Tibial nerve (tissue), 4 donors: ENCODE data around the gene ATR. TPM values are rescaled to one million over a fixed set of nuclear protein-coding genes. Genes with fewer than 3 reads are reported as not detected.

Source experiments
- DNase-seq, 2 donors: peaks; one replicate each; pipeline ENCODE4 v3.0.0-alpha.2; 2019; ENCODE audit warnings: low spot score in 2 of 2
- H3K27ac ChIP-seq, 4 donors: fragments of 200-600 bp; sonication (generic) in 3 of 4; one replicate each; pipeline ENCODE4 v1.5.1; 2017 to 2019; ENCODE audit warnings: mild to moderate bottlenecking in 1 of 4
- H3K27me3 ChIP-seq, 2 donors: fragments of 200-600 bp; sonication (generic) in 1 of 2; one replicate each; pipeline versions ENCODE4 v1.5.1 to v1.6.0; 2017 to 2019
- H3K36me3 ChIP-seq, 3 donors: fragments of 200-600 bp; sonication (generic); one replicate each; pipeline ENCODE4 v1.5.1; 2018 to 2019
- H3K4me1 ChIP-seq, 4 donors: fragments of 200-600 bp; sonication (generic) in 3 of 4; one replicate each; pipeline ENCODE4 v1.5.1; 2017 to 2019
- H3K4me3 ChIP-seq, 4 donors: fragments of 200-600 bp; sonication (generic) in 3 of 4; one replicate each; pipeline ENCODE4 v1.5.1; 2017 to 2019; ENCODE audit warnings: mild to moderate bottlenecking in 1 of 4, moderate library complexity in 1 of 4
- H3K9me3 ChIP-seq, 4 donors: fragments of 200-600 bp; sonication (generic) in 3 of 4; one replicate each; pipeline ENCODE4 v1.5.1; 2017 to 2019
- EP300 ChIP-seq, 2 donors: sonication (generic); formaldehyde crosslinking; IDR thresholded peaks; one replicate each; pipeline ENCODE4 v1.6.1; 2017; ENCODE audit warnings: antibody characterized with exemption in 2 of 2, mild to moderate bottlenecking in 1 of 2
- POLR2A ChIP-seq, 2 donors: fragments of 450-650 bp; IDR thresholded peaks; one replicate each; pipeline ENCODE4 v1.6.1; 2017; ENCODE audit warnings: antibody characterized with exemption in 2 of 2, mild to moderate bottlenecking in 2 of 2, moderate library complexity in 2 of 2
- WGBS, 2 donors: methylation state at CpG; one replicate each; pipeline ENCODE4 v1.1.5; 2018; 5-methylcytosine and 5-hydroxymethylcytosine counted together
- total RNA-seq, 4 donors: library from RNA; depleted of rRNA; stranded (reverse); fragments of >200 nt; gene quantifications; one replicate each; pipeline ENCODE4 v1.1.0, GENCODE V29; 2016
- TF ChIP-seq, protein P1 (sequence below), 5 experiments: fragments of 200-600 bp in 3 of 5; fragments of 450-650 bp in 2 of 5; sonication (generic) in 3 of 5; IDR thresholded peaks; one replicate each; pipeline ENCODE4 v1.5.1; 2016 to 2019; ENCODE audit warnings: antibody characterized with exemption in 5 of 5, mild to moderate bottlenecking in 3 of 5, moderate library complexity in 2 of 5

The ATR gene
- total RNA-seq, 4 donors from 2014 or later: 20.8 to 43.3 (median 31.6) TPM

- DNase-seq: no peak
- no peaks in the 10 kb centered on the region for H3K27me3 ChIP-seq
- H3K27ac ChIP-seq: no peak overlapping the region
- peaks cover 0 to 91% (median 0%) of the 10 kb centered on the region in 3 donors for H3K36me3 ChIP-seq
- WGBS, 2 donors: 91 to 94% methylated on average over 7 of the region's 7 CpGs
- TF ChIP-seq, protein P1, sequence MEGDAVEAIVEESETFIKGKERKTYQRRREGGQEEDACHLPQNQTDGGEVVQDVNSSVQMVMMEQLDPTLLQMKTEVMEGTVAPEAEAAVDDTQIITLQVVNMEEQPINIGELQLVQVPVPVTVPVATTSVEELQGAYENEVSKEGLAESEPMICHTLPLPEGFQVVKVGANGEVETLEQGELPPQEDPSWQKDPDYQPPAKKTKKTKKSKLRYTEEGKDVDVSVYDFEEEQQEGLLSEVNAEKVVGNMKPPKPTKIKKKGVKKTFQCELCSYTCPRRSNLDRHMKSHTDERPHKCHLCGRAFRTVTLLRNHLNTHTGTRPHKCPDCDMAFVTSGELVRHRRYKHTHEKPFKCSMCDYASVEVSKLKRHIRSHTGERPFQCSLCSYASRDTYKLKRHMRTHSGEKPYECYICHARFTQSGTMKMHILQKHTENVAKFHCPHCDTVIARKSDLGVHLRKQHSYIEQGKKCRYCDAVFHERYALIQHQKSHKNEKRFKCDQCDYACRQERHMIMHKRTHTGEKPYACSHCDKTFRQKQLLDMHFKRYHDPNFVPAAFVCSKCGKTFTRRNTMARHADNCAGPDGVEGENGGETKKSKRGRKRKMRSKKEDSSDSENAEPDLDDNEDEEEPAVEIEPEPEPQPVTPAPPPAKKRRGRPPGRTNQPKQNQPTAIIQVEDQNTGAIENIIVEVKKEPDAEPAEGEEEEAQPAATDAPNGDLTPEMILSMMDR (IDR thresholded peaks at IDR 0.05): no peak
- H3K9me3 ChIP-seq: no peaks in the 10 kb centered on the region
- no peak overlapping the region for H3K4me3 ChIP-seq
- H3K4me1 ChIP-seq: no peaks in the 10 kb centered on the region
Observed at GRCh38 chr3:142549986-142550385, 28.5 kb downstream of the ATR start.

DNA sequence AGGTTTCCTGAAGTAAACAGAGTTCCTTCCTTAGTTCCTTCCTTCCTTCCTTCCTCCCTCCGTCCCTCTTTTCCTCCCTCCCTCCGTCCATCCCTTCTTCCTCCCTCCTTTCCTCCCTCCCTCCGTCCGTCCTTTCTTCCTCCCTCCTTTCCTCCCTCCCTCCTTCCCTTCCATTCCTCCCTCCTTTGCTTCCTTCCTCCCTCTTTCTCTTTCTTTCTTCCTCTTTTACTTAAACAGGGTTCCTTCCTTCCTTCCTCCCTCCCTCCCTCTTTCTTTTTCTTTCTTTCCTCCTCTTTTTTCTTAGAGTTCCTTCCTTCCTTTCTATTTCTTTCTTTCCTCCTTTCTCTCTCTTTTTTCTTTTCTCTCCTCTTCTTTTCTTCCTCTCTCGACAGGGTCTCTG, 35.2 kb downstream of the ATR start:
- Histone ChIP-seq H3K27ac (no peak overlapping the region), H3K4me1 (no peaks in the 10 kb centered on the region), H3K36me3 (peaks cover 0 to 56% (median 0%) of the 10 kb centered on the region in 3 donors), H3K4me3 (no peak overlapping the region), H3K9me3 (no peaks in the 10 kb centered on the region), H3K27me3 (no peaks in the 10 kb centered on the region)
- DNase-seq: no peak
- 92% methylated on average over 5 of the region's 5 CpGs for WGBS, 2 donors
- no peak for TF ChIP-seq POLR2A (IDR thresholded peaks at IDR 0.05)
- no peak for TF ChIP-seq EP300 (IDR thresholded peaks at IDR 0.05)
- TF ChIP-seq, protein P1 (IDR thresholded peaks at IDR 0.05): no peak

DNA sequence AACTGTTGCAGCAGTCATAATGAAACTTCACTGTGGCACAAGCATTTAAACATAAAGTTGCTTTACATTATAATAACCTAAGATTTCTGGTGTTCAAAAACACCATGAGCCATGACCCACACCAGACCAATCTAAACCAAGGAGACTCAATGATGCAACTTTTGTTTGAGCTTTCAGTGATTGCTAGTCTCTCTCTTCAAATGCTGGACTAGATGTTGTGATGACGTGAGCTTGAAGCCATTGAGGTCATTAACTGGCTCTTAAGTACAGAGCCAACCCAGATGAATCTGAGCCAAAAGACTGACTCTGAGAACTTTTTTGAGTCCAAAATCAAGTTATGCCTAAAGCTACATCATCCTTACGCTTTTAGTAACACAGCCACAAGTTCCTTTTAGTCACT, 36.5 kb downstream of the ATR start:
- TF ChIP-seq, protein P1 (IDR thresholded peaks at IDR 0.05): no peak
- no peak for TF ChIP-seq EP300 (IDR thresholded peaks at IDR 0.05)
- no peak for TF ChIP-seq POLR2A (IDR thresholded peaks at IDR 0.05)
- WGBS, 2 donors: 88 to 96% methylated on average over 2 of the region's 2 CpGs
- DNase-seq: no peak
- no peaks in the 10 kb centered on the region for H3K9me3 ChIP-seq
- H3K27me3 ChIP-seq: no peaks in the 10 kb centered on the region
- H3K36me3 ChIP-seq: peaks cover 0 to 48% (median 0%) of the 10 kb centered on the region in 3 donors
- no peak overlapping the region for H3K4me3 ChIP-seq
- no peaks in the 10 kb centered on the region for H3K4me1 ChIP-seq
- no peak overlapping the region for H3K27ac ChIP-seq

DNA sequence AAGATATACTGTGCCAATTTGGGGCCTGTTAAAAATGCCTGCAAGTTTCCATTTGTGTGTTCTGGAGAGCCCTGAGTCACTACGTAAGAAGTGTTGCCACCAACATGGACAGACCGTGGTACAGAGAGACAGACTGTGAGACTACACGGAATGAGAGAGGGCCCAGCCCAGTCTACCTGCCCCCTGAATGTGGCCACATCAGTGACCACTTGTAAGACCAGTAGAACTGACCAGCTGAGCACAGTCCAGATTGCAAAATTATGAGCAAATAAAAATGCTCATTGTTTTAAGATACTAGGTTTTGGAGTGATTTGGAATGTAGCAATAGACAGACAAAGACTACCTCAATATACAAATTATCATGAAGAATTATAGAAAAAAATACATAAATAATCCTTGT, 42.0 kb downstream of the ATR start:
- no peak for DNase-seq
- Histone ChIP-seq H3K27ac (no peak overlapping the region), H3K9me3 (no peaks in the 10 kb centered on the region), H3K4me3 (no peak overlapping the region), H3K27me3 (no peaks in the 10 kb centered on the region), H3K36me3 (peaks cover 0 to 70% (median 9%) of the 10 kb centered on the region in 3 donors), H3K4me1 (no peaks in the 10 kb centered on the region)
- no peak for TF ChIP-seq POLR2A (IDR thresholded peaks at IDR 0.05)
- WGBS, 2 donors: 88 to 97% methylated on average over 3 of the region's 3 CpGs

- Histone ChIP-seq H3K36me3 (peaks cover 0 to 60% (median 9%) of the 10 kb centered on the region in 3 donors), H3K27me3 (no peaks in the 10 kb centered on the region), H3K9me3 (no peaks in the 10 kb centered on the region), H3K4me1 (no peaks in the 10 kb centered on the region), H3K4me3 (no peak overlapping the region), H3K27ac (no peak overlapping the region)
- no peak for DNase-seq
- TF ChIP-seq, protein P1 (IDR thresholded peaks at IDR 0.05): no peak
- no peak for TF ChIP-seq EP300 (IDR thresholded peaks at IDR 0.05)
- TF ChIP-seq POLR2A (IDR thresholded peaks at IDR 0.05): no peak
- WGBS, 2 donors: 93 to 94% methylated on average over 2 of the region's 2 CpGs
Observed at GRCh38 chr3:142534543-142534942, 44.0 kb downstream of the ATR start.

GRCh38 chr3:142530296-142530695, 48.2 kb downstream of the ATR start:
- WGBS, 2 donors: 81 to 83% methylated on average over 1 of the region's 1 CpG
- no peaks in the 10 kb centered on the region for H3K27me3 ChIP-seq
- H3K4me3 ChIP-seq: no peak overlapping the region
- no peak for DNase-seq
- TF ChIP-seq, protein P1 (IDR thresholded peaks at IDR 0.05): no peak
- no peak for TF ChIP-seq POLR2A (IDR thresholded peaks at IDR 0.05)
- no peak for TF ChIP-seq EP300 (IDR thresholded peaks at IDR 0.05)
- peaks cover 0 to 42% (median 9%) of the 10 kb centered on the region in 3 donors for H3K36me3 ChIP-seq
- H3K27ac ChIP-seq: no peak overlapping the region
- no peaks in the 10 kb centered on the region for H3K9me3 ChIP-seq
- no peaks in the 10 kb centered on the region for H3K4me1 ChIP-seq
